Head of caudate nucleus (tissue), 42 donors: ENCODE data around the gene LCE1F.

ENCODE experiments used
- DNase-seq, 42 donors: peaks; one replicate each; pipeline versions ENCODE4 v3.0.0 to v3.0.0-alpha.2; 2020 to 2021; ENCODE audit warnings: mixed read lengths in 7 of 42
- intact Hi-C: fragments of 100-400 bp; cut with DNase I; formaldehyde crosslinking; loops from one replicate; pipeline ENCODE4 v1.15.0; 2022

The LCE1F gene, protein sequence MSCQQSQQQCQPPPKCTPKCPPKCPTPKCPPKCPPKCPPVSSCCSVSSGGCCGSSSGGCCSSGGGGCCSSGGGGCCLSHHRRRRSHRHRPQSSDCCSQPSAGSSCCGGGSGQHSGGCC

DNA sequence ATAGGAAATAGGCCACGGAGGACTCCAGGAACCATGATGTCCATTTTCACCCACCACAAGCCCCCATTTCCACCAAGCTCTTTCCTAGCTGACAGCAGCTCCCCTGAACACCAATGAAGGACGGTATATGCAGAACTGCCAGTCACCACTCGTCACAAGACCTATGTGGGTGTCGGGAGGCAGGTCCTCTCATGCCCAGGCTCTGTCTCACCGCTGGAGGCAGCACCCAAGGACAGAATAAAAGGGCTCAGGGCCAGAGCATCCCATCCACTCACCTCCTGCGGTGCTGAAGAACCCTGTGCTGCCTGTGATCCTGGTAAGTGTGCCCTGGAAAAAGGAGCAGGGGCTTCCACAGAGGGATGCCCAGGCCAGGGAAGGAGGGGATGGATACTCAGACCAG, at the start of gene LCE1F:
LCE1F (plus strand) TSS at position 266 of the 400 bp plus-strand sequence. CDS start 1,232 bp downstream, outside the sequence.
- intact Hi-C loops: no loop called here
- DNase-seq: no peak

DNA sequence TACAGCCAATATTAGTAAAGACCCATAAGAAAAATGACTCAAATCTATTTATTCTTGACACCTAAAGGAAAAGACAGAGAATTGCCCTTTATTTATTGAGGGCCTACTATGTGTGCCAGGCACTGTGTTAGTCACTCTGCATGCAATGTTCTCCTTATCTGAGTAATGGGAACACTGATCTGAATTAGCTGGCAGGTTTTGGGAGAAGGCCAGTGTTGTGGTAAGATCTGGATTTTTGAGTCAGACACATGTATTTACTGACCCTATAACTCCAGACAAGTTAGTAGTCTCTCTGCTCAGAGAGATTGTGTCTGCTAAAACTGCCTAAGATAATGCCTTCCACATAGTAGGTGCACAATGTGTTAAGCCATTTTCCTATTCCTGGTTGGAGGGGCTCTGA, 49.7 kb upstream of the LCE1F start:
- intact Hi-C loops: no loop called here
- no peak for DNase-seq

DNA sequence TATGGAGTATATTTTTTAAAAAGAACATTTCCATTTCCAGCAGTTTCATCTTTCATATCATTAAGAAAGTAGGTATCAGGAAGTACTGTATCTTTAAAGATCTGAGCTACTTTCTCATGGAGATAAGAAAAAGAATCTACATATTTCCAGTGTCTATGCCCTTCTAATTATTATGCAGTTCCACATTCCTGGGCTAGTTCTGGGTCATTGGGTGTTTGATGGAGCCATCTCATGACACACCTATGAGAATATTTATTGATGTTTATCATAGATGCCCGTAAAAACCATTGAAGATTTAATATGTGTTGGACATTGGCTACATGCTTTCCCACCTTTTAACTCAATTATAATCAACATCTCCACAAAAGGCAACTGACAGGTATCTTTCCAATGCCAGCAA, 46.0 kb upstream of the LCE1F start:
- intact Hi-C loops: no loop called here
- no peak for DNase-seq

DNA sequence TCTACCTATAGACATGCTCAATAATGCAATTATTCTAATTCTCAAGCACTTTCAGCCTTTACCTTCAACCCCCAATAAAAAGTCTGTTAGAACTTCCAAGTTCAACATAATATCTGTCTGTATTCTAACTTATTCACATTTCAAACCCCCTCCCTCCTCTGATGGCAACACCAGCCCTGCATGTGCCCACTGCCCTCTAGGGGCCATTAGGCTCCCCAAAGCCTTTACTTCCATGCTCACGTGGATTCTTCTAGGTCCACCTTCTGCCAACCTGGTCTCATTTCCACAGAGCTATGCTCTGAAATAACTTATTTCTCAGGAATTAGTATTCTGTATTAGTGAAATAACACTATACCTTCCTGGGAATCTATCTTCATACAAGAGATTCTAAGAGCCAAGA, 39.3 kb upstream of the LCE1F start:
- intact Hi-C loops: no loop called here
- no peak for DNase-seq

DNA sequence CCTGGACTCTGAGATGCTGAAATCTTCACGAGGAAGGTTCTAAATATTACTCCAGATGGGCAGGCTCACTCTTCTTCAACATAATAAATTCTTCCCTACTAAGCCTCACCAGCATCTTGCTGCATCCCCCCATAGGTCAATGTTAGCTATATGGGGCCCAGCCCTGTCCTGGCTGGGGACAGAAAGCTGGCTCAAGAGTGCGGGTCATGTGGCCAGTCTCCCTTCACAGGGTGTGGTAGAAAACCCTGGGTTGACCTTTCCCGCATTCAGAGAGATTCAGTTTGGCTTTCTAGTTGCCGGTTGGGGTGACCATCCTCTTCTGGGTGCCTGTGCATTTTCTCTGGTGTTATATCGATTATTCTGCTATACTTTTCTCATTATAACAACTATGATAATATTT, 36.9 kb upstream of the LCE1F start:
- DNase-seq: no peak
- intact Hi-C loops: no loop called here

DNA sequence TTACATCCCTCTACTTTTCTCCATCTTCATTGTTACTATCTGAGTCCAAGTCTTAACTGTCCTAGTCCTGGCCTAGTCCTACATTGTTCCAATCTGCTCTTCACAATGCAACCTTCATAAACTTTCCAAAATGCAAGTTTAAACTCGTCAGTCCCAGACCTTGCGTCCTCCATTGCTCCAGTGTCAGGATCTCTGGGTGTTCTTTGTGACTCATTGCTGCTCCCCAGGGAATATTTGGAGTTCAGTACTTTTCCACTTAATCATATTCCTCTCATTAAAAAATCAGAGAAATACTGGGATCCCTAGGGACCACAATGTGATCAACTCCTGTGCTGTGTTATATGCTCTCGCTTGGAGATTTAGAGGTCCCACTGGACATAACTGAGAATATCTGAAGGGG, 35.1 kb upstream of the LCE1F start:
- intact Hi-C loops: no loop called here
- DNase-seq: no peak

DNA sequence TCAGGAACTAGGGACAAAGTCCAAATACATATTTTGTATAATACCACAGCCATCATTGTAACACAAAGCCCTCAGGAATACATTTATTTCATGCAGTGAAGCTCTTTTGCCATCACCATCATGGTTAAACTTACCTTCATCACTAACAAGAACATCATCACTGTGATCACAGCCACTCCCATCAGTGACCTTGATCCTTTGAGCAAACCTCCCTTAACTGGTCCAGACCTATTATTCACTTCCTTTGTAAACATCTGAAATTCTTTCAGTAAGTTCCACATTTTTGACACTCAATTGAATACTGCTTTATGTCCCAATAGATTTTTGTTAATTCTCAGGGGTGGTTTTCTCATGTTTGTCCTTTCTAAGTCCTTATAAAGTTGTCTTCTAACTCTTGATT, 33.3 kb upstream of the LCE1F start:
- intact Hi-C loops: no loop called here
- no peak for DNase-seq

DNA sequence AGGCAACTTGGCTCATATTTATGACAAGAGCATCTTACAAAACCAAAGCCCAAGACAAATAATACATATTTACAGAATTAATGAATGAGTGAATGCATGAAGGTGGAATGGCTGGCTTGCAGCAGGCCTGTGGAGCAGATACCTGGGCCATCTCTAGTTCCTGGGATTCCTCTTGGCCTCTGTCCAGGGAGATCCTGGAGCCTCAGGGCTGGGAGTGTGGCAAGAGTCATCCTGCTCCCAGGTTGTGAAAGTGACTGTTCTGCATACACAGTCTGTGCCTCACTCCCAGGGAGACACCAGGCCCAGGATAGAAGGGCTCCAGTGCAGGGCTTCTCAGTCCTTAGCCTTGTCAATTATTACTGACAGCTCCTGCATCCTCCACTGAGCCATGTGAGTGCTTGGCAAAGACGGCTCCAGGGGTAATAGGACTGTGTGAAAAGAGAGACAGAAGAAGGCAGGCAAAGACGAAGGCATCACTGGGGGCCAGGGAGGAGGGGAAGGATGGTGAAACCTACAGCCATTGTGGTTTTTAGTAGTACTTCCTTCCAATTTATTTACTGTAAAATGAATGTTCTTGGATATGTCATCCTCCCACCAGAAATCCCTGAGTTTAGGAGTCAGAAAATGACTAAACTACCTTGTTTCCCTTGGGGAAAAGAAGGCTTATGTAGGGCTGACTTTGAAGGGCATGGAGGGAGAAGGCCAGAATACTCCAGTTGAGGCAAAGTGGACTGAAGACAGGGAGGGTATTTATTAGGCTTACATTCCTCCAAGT, 31.4 kb upstream of the LCE1F start:
- intact Hi-C loops: no loop called here
- no peak for DNase-seq

DNA sequence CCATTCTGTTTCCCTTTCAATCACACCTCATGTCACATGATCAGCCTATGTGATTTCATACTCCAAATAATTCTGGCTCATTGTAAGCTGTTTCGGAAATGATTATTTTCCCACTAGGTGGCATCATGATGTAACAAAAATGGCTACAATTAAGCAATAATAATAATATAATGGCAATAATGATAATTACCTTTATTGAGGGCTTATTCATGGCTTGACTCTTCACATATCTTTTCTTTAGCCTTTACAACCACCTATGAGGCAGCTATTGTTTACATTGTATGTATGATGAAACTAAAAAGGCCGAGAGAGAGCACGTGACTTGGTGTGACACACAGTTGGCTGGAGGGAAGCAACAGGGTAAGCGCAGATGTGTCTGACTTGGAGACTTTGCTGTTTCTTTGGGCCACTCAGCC, 29.6 kb upstream of the LCE1F start:
- intact Hi-C loops: no loop called here
- no peak for DNase-seq

DNA sequence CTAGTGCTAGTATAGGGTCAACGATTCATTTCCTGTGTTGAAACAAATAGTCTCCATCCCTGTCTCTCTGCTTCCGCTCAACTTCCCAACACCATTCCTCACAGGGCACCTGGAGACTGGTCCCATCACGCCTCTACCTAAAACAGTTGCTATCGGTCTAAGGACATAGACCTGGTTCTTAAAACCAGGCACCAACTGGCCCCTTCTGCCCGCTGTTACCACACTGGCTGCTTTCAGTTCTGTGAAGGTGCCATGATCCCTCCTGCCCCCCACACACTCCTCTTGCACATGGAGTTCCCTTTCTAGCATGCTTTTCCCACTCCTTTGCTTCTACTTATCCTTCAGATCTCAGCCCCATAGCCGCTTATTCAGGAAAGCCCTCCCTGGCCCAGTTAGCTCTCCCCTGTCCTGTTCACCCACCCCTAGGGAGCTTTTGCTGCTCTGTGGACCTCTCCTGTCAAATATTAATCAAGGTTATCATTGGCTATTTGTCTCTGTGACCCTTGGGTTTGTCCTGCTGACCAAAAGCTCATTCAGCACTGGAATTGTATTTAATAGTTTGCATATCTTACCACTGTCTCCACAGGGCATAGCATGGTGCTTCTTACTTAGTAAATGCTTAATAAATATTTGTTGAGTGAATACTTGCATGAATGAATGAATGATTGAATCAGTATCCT, 29.0 kb upstream of the LCE1F start:
- no peak for DNase-seq
- intact Hi-C loops: no loop called here

DNA sequence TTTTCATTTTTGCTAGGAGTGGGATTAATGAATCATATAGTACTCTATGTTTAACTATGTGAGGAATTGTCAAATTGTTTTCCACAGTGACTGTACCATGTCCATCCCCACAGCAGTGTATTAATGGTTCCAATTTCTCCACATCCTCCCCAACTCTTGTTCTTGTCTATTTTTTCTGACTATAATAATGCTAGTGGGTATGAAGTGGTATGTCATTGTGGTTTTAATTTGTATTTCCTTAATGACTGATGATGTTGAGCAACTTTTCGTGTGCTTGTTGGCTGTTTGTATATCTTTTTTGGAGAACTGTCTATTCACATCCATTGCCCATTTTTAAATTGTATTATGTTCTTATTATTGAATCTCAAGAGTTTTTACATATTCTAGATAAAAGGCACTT, 27.1 kb upstream of the LCE1F start:
- intact Hi-C loops: no loop called here

DNA sequence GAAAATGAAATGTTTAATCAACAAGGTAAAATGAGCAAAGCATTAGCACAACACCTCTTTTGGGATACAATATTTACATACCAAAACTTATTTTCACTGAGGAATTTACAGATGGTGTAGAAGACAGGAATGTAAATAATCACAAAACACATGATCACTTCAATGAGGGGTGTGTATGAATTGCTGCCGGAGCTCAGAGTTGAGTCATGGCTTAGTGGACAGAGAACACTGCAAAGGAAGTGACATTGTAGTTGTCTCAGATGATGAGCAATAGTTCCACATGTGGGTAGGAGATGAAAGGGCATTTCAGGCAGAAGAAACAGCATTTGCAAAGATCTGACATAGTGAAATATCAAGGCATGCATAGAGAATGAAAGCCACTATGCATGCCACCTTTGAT, 22.7 kb upstream of the LCE1F start:
- intact Hi-C loops: no loop called here
- no peak for DNase-seq

More for the DNA sequence above, 27.1 kb upstream of the LCE1F start:
- DNase-seq: no peak

DNA sequence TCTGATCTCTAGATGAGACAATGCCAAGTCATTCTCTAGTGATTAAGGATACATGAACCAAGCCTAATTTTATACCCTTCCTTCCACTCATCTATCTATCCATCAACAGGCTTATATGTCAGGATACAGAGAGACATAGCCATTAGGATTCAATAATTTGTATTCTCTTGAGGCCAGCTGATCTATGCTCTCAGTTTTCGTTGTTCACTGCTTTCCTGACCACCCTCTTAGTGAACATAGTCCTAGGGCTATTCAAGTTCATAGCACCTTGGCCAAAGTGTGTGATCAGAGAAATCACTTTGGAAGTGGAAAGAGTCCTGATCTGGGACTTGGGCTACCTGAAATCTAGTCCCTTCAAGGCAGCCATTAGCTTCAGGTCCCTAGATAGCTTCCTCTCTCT, 21.4 kb upstream of the LCE1F start:
- intact Hi-C loops: no loop called here

DNA sequence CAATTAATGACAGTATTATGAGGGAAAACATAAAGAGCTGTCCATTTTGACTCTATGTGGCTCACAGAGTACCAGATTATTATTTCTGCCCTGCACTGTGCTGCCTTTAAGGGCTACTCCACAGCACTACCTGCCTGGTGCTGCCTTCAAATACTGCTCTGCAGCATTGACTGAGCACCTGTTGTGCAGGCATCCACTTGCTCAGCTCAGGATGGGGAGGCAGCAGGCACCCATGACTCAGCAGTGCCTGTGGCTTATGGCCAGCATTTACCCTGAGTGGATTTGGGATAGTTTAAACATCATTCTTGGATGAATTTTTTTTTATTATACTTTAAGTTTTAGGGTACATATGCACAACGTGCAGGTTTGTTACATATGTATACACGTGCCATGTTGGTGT, 18.1 kb upstream of the LCE1F start:
- intact Hi-C loops: no loop called here
- DNase-seq: peak in 30 of 42 donors; percentile 7 to 74 (median 40)

More for the DNA sequence above, 21.4 kb upstream of the LCE1F start:
- DNase-seq: no peak

DNA sequence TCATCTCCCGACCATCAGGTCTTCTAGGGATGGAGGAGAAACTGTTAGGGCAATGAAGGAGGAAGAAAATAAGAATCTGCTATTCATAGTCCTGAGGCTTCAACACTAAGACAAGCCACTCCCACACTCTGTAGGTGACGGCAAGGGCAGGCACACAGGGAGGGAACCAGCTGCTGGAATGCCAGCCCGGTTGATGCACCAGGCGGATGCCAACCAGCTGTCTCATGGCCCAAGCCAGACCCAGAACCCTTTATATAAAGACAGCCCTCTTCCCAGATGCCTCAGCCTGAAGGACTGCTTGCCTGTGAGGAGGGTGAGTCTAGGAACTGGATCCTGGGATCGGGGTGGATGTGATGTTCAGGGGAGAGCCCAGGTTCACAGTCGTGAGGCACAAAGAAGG, 17.2 kb upstream of the LCE1F start, which contains the start of gene KPRP:
KPRP (plus strand) TSS at position 279 of the 400 bp plus-strand sequence. CDS start 1,564 bp downstream, outside the sequence.
- DNase-seq: peak in 30 of 42 donors; percentile 8 to 77 (median 50)
- intact Hi-C loops: no loop called here

DNA sequence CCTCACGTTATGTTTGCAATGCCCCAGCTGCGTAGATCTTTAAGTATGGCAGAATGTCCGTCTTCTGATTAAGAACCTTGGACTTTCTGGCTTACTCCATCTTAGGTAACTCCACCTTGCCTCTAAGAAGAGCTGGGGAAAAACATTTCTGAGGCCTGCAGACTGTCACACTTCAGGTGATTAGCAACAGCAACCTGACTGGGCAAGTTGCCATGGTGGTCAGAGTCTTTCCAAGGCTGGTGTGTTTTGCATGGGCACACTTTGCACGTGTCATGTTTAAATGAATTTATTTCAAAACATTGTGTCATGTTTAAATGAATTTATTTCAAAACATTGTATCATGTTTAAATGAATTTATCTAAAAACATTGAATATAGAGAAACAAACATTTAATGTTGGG, 16.3 kb upstream of the LCE1F start:
- intact Hi-C loops: no loop called here
- no peak for DNase-seq

DNA sequence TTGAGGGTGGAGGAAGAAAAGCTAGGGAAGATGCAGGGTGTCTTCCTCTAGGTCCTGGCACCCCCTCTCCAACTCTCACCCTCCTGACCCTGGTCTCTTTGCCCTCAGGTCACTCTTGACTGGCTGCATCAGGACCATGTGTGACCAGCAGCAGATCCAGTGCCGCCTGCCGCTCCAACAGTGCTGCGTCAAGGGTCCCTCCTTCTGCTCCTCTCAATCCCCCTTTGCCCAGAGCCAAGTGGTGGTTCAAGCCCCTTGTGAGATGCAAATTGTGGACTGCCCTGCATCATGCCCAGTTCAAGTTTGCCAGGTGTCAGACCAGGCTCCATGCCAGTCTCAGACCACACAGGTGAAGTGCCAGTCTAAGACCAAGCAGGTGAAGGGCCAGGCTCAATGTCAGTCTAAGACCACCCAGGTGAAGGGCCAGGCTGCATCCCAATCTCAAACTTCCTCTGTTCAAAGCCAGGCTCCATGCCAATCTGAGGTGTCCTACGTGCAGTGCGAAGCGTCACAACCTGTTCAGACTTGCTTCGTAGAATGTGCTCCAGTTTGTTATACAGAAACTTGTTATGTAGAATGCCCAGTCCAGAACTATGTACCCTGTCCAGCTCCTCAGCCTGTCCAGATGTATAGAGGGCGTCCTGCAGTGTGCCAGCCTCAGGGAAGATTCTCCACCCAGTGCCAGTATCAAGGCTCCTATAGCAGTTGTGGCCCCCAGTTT, 15.3 kb upstream of the LCE1F start:
- no peak for DNase-seq
- intact Hi-C loops: no loop called here

DNA sequence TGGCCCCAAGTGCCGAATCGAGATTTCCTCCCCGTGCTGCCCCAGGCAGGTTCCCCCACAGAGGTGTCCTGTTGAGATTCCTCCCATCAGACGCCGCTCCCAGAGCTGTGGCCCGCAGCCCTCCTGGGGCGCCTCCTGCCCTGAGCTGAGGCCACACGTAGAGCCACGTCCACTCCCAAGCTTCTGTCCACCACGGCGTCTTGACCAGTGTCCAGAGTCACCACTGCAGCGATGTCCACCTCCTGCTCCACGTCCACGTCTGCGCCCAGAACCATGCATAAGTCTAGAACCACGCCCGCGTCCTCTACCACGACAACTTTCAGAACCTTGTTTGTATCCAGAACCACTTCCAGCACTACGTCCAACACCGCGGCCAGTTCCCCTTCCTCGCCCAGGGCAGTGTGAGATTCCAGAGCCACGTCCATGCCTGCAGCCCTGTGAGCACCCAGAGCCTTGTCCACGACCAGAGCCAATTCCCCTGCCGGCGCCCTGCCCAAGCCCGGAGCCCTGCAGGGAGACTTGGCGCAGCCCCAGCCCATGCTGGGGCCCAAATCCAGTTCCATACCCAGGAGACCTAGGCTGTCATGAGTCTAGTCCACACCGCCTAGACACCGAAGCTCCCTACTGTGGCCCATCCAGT, 14.3 kb upstream of the LCE1F start:
- intact Hi-C loops: no loop called here
- DNase-seq: no peak

DNA sequence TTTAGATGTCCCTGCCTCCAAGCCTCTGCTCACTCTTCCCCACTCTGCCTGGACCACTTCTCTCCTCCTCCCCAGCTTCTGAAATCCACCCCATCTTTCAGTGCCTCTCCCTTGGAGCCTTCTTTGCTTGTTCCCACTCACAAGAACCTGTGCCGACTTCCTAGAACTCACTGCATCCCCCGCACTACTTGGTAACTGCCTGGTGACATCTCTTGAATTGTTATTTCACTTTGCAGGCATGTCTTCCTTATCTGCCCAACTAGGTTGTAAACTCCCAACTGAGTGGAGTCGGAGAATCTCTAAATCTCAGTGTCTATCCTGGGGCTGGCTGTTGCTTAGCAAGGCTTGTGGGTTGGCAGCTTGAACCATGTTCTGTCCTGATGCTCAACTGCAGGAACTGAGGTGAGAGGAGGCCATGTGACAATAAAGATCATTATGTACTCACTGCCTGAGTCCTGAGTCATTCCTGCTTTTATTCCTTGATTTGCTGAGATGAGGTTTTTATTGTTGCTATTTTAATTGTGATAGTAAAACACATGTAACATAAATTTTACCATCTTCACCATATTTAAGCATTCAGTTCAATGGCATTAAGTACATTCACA, 13.2 kb upstream of the LCE1F start:
- peak in 37 of 42 donors; percentile 17 to 92 (median 60) for DNase-seq
- intact Hi-C loops: no loop called here
